D721Med (cell line): ENCODE data around the gene GPR183.

ENCODE experiments used
- DNase-seq: peaks from one replicate; pipeline ENCODE4 v3.0.0; 2011; ENCODE audit warnings: low spot score; ENCODE audit not compliant: insufficient read length
- FAIRE-seq: peaks from 2 replicates; lab custom pipeline; 2011; peaks lifted over from hg19 to GRCh38; lab: Jason Lieb, UNC
- CTCF ChIP-seq: IDR thresholded peaks from 2 replicates; pipeline ENCODE4 v1.5.1; 2012; ENCODE audit warnings: mild to moderate bottlenecking, control low read depth; ENCODE audit not compliant: insufficient read depth; ENCODE audit errors: missing control alignments

Gene GPR183

GRCh38 chr13:99330942-99331341, 23.7 kb upstream of the GPR183 start:
- DNase-seq (no peak), FAIRE-seq (no peak)

GRCh38 chr13:99329477-99329876, 22.3 kb upstream of the GPR183 start:
- no peak for FAIRE-seq
- no peak for TF ChIP-seq CTCF
- no peak for DNase-seq

More at GRCh38 chr13:99330942-99331341, 23.7 kb upstream of the GPR183 start:
- TF ChIP-seq CTCF, result no peak

GRCh38 chr13:99327761-99328160, 20.6 kb upstream of the GPR183 start:
- no peak for TF ChIP-seq CTCF
- DNase-seq (no peak), FAIRE-seq (no peak)

GRCh38 chr13:99327126-99327525, 19.9 kb upstream of the GPR183 start:
- no peak for DNase-seq
- FAIRE-seq, result no peak
- TF ChIP-seq CTCF, result no peak

- DNase-seq, result no peak
Observed at GRCh38 chr13:99326012-99326411, 18.8 kb upstream of the GPR183 start.

GRCh38 chr13:99323488-99323887, 16.3 kb upstream of the GPR183 start:
- DNase-seq (no peak), FAIRE-seq (no peak)
- no peak for TF ChIP-seq CTCF

More at GRCh38 chr13:99326012-99326411, 18.8 kb upstream of the GPR183 start:
- no peak for TF ChIP-seq CTCF
- no peak for FAIRE-seq

- DNase-seq (no peak), FAIRE-seq (no peak)
- no peak for TF ChIP-seq CTCF
Observed at GRCh38 chr13:99322297-99323103, 15.3 kb upstream of the GPR183 start.
